HepG2 (cell line): ENCODE data around the gene ZNF625. TPM values are rescaled to one million over a fixed set of nuclear protein-coding genes. Genes with fewer than 3 reads are reported as not detected.

Experiments used
- ATRX ChIP-seq: sonication (generic); formaldehyde crosslinking; IDR thresholded peaks from 2 replicates; pipeline ENCODE4 v1.4.0; 2020; ENCODE audit warnings: missing genetic modification reagents, borderline replicate concordance
- KDM6A ChIP-seq: IDR thresholded peaks from 2 replicates; pipeline ENCODE4 v1.6.1; 2016; ENCODE audit warnings: low read depth
- MED8 ChIP-seq: sonication (generic); formaldehyde crosslinking; IDR thresholded peaks from 2 replicates; pipeline ENCODE4 v1.8.1; 2023; ENCODE audit warnings: mild to moderate bottlenecking, missing genetic modification reagents; ENCODE audit not compliant: insufficient replicate concordance
- PBX3 ChIP-seq: sonication (generic); formaldehyde crosslinking; IDR thresholded peaks from 2 replicates; pipeline ENCODE4 v1.8.1; 2023; ENCODE audit warnings: missing genetic modification reagents, inconsistent platforms, borderline replicate concordance
- RBFOX2 ChIP-seq: fragments of 200-400 bp; formaldehyde crosslinking; IDR thresholded peaks from 2 replicates; pipeline ENCODE4 v1.6.1; 2017; ENCODE audit warnings: low read depth, mild to moderate bottlenecking, low read length
- REST ChIP-seq, 2 experiments: IDR thresholded peaks; 2 replicates each; pipeline ENCODE4 v1.6.1; 2011 to 2012; ENCODE audit warnings: low read length in 2 of 2, borderline replicate concordance in 1 of 2, low read depth in 1 of 2, mild to moderate bottlenecking in 1 of 2, moderate library complexity in 1 of 2
- SALL2 ChIP-seq: sonication (generic); formaldehyde crosslinking; IDR thresholded peaks from 2 replicates; pipeline ENCODE4 v1.8.1; 2023; ENCODE audit warnings: mild to moderate bottlenecking, missing genetic modification reagents, inconsistent platforms
- SIN3A ChIP-seq: IDR thresholded peaks from 2 replicates; pipeline ENCODE4 v1.6.1; 2011; ENCODE audit warnings: low read depth, mild to moderate bottlenecking, control low read depth, low read length, borderline replicate concordance
- SIX1 ChIP-seq: sonication (generic); formaldehyde crosslinking; IDR thresholded peaks from 2 replicates; pipeline ENCODE4 v1.4.0; 2020; ENCODE audit warnings: missing genetic modification reagents, borderline replicate concordance
- ZBTB14 ChIP-seq: sonication (generic); formaldehyde crosslinking; IDR thresholded peaks from 2 replicates; pipeline ENCODE4 v1.4.0; 2020; ENCODE audit warnings: missing genetic modification reagents
- ZC3H13 ChIP-seq: sonication (generic); formaldehyde crosslinking; IDR thresholded peaks from 2 replicates; pipeline ENCODE4 v1.8.1; 2023; ENCODE audit warnings: mild to moderate bottlenecking, missing genetic modification reagents, moderate library complexity
- ZNF138 ChIP-seq: sonication (generic); formaldehyde crosslinking; IDR thresholded peaks from 2 replicates; pipeline ENCODE4 v1.5.0; 2020; ENCODE audit warnings: mild to moderate bottlenecking, low read depth, missing genetic modification reagents
- ZNF567 ChIP-seq: sonication (generic); formaldehyde crosslinking; IDR thresholded peaks from 2 replicates; pipeline ENCODE4 v1.8.1; 2023; ENCODE audit warnings: mild to moderate bottlenecking, missing genetic modification reagents, borderline replicate concordance
- polyA plus RNA-seq, 8 experiments: library from polyadenylated mRNA; depleted of rRNA in 3 of 8; stranded (reverse) in 7 of 8; unstranded in 1 of 8; fragments of >200 nt; fragmentation: Illumina TruSeq in 4 of 8; extraction: Trizol in 4 of 8; gene quantifications; 2 replicates each; pipeline versions ENCODE4 v1.2.1 to v1.2.3, GENCODE V29; 2011 to 2016; ENCODE audit warnings: low read depth in 4 of 8, missing spikeins in 1 of 8, mixed read lengths in 1 of 8; ENCODE audit not compliant: insufficient read depth in 1 of 8
- total RNA-seq, 5 experiments: library from RNA; depleted of rRNA; stranded (reverse); fragments of >200 nt; fragmentation: Illumina TruSeq; extraction: Trizol; gene quantifications; 2 replicates each; pipeline ENCODE4 v1.2.3, GENCODE V29; 2016; ENCODE audit warnings: low read depth in 1 of 5
- TF ChIP-seq, protein P1 (sequence below): sonication (generic); formaldehyde crosslinking; IDR thresholded peaks from 2 replicates; pipeline ENCODE4 v1.4.0; 2020; ENCODE audit warnings: mild to moderate bottlenecking, missing genetic modification reagents
- TF ChIP-seq, protein P2 (sequence below): sonication (generic); formaldehyde crosslinking; conservative IDR thresholded peaks from 2 replicates; pipeline ENCODE4 v1.8.0; 2022; ENCODE audit warnings: missing genetic modification reagents
- TF ChIP-seq, protein P3 (sequence below): sonication (generic); formaldehyde crosslinking; IDR thresholded peaks from 2 replicates; pipeline ENCODE4 v1.4.0; 2020; ENCODE audit warnings: missing genetic modification reagents

The ZNF625 gene
- total and polyA plus RNA-seq, 2 of the 13 experiments (the other 11 are each of a cell fraction or from before 2014, with no cell fraction given) = 1.7 to 12.2 TPM

- TF ChIP-seq, protein P1, sequence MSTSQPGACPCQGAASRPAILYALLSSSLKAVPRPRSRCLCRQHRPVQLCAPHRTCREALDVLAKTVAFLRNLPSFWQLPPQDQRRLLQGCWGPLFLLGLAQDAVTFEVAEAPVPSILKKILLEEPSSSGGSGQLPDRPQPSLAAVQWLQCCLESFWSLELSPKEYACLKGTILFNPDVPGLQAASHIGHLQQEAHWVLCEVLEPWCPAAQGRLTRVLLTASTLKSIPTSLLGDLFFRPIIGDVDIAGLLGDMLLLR (CRISPR knock-in tag) = no peak
- TF ChIP-seq, protein P2, sequence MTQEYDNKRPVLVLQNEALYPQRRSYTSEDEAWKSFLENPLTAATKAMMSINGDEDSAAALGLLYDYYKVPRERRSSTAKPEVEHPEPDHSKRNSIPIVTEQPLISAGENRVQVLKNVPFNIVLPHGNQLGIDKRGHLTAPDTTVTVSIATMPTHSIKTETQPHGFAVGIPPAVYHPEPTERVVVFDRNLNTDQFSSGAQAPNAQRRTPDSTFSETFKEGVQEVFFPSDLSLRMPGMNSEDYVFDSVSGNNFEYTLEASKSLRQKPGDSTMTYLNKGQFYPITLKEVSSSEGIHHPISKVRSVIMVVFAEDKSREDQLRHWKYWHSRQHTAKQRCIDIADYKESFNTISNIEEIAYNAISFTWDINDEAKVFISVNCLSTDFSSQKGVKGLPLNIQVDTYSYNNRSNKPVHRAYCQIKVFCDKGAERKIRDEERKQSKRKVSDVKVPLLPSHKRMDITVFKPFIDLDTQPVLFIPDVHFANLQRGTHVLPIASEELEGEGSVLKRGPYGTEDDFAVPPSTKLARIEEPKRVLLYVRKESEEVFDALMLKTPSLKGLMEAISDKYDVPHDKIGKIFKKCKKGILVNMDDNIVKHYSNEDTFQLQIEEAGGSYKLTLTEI (CRISPR knock-in tag) = no peak
- TF ChIP-seq PBX3 (CRISPR knock-in tag) = no peak
- TF ChIP-seq SIX1 (CRISPR knock-in tag) = no peak
- TF ChIP-seq, protein P3, sequence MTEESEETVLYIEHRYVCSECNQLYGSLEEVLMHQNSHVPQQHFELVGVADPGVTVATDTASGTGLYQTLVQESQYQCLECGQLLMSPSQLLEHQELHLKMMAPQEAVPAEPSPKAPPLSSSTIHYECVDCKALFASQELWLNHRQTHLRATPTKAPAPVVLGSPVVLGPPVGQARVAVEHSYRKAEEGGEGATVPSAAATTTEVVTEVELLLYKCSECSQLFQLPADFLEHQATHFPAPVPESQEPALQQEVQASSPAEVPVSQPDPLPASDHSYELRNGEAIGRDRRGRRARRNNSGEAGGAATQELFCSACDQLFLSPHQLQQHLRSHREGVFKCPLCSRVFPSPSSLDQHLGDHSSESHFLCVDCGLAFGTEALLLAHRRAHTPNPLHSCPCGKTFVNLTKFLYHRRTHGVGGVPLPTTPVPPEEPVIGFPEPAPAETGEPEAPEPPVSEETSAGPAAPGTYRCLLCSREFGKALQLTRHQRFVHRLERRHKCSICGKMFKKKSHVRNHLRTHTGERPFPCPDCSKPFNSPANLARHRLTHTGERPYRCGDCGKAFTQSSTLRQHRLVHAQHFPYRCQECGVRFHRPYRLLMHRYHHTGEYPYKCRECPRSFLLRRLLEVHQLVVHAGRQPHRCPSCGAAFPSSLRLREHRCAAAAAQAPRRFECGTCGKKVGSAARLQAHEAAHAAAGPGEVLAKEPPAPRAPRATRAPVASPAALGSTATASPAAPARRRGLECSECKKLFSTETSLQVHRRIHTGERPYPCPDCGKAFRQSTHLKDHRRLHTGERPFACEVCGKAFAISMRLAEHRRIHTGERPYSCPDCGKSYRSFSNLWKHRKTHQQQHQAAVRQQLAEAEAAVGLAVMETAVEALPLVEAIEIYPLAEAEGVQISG = peak; percentile 67
- TF ChIP-seq SIN3A = peak; percentile 75; the same call in 1 of the 2 replicates
- peak in 1 of 2 experiments; percentile 41; a peak in 1 of 4 replicates for TF ChIP-seq REST (IDR thresholded peaks at IDR 0.05; ENCODE audit: borderline replicate concordance in 1 of 2, low read depth in 1 of 2, low read length in 2 of 2)
- peak; percentile 63 for TF ChIP-seq RBFOX2
- TF ChIP-seq MED8 (CRISPR knock-in tag) = no peak
- TF ChIP-seq ZNF138 (CRISPR knock-in tag) = no peak
- no peak for TF ChIP-seq KDM6A (CRISPR knock-in tag)
- no peak; the same call in 1 of the 2 replicates for TF ChIP-seq ZC3H13 (CRISPR knock-in tag)
- TF ChIP-seq ZNF567 (CRISPR knock-in tag) = peak; percentile 85; the same call in 1 of the 2 replicates
- no peak for TF ChIP-seq ATRX
- TF ChIP-seq SALL2 (CRISPR knock-in tag) = peak; percentile 61; the same call in 1 of the 2 replicates
- 0 out of 2 replicates have a peak, but pooled peaks have one; percentile 24 for TF ChIP-seq ZBTB14
Measured at GRCh38 chr19:12156223-12157058, at the start of gene ZNF625 (continued).
